GM19043 (cell line): ENCODE results near the gene CTNNBL1.

ENCODE experiments used
- ATAC-seq: cut with Tn5 transposase; IDR thresholded peaks from one replicate; pipeline ENCODE4 v1.9.1; 2021; ENCODE audit warnings: low read depth; ENCODE audit not compliant: unreplicated experiment

Gene CTNNBL1

DNA sequence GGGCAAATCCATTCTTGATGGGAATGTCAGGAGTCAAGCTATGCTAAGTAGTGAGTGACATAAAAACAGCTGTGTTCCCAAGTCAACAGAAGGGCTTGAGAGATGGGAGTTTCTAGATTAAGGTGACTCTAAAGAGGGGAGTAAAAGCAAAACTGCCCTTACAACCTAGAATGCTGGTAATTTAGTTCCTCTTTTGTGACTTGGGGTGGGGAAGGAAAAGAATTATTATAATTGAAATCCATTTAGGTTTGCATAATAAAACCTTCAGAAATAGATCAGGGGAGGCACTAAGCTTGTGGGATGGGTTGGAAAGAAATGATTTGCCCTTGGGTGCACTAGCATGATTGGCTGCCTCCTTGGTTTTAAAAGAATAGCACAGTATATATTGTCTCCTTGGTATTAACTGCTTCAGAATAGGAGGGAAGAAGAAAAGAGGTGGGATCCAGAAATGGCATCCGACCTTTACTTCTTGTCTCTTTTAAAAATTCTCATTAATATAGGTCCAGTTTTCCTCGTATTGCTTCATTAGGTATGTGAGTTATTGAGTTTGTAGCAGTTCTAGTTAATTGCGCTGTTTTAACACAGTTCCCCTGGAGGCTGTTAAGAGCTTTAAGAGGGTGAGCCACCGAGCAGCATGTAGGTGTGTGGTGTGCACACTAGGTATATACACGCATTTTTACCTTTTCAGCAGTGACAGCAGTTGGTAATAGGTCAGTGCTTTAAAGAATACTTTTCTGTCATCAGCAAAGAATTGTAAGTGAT, 113.8 kb downstream of the CTNNBL1 start:
- ATAC-seq: no peak

DNA sequence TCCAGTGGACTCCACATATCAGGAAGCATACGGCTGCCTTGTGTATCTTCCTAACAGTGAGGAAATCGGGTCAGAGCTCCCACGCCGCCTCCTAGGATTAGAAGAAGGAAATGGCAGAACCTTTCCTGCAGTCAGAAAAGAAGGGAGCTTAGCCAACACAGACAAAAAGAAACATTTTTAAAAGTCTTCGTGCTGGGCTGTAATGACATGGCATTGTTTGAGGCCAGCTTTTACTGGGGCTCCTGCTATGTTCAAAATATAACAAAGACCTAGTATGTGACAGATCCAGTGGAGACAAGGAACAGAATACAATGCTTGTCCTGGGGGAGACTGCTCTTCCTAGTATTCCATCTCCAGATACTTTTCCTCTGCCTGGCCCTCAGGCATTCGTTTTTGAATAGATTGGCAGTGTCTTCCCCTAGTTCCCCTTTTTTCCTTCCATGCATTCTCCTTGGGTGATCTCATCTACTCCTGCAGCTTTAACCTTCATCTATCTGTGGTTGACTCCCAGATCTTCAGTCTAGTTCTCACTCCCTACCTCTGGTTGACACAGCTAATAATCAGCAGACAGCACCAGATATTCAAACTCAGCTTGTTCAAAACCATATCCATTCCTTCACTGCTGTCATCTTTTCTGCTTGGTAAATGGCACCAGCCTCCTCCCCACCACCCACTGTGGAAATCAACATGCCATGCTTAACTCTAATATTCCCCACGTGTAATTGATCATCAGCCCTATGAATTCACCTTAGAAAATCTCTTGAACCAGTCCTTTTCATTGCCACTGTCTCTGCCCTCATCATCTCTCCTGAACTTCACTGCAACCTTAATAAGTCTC, 114.6 kb downstream of the CTNNBL1 start:
- ATAC-seq: no peak

DNA sequence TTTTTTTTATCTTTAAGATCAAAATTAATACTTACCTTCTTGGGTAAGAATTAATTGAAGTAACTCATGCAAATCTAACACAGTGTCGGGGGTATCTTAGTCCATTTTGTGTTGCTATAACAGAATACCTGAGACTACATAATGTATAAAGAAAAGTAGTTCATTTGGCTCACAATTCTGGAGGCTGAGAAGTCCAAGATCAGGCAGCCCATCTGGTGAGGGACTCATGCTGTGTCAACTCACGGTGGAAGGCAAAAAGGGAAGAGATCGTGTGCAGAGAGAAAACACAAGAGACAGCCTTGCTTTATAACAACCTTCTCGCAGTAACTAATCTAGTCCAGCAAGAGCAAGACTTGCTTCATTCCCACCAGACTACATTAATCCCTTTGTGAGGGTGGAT, 116.2 kb downstream of the CTNNBL1 start:
- no peak for ATAC-seq

DNA sequence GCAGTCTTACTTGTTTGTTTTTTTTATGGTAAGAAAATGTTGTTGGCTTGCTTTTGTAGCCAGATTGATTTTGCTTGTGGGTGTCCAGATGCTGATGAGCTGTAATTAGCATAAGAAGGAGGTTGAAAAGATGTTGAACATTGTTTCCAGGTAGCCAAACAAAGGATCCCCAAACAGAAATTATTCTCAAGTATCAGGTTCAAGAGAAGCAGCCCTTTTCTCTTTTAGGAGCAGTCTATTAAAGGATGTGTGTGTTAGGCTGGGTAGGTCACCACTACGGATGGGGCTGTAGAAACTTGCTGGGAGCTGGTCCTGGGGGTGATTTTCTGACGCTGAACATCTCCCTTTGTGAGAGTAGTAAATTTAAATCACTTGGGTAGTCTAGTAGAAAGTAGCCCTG, 122.2 kb downstream of the CTNNBL1 start:
- ATAC-seq: no peak

DNA sequence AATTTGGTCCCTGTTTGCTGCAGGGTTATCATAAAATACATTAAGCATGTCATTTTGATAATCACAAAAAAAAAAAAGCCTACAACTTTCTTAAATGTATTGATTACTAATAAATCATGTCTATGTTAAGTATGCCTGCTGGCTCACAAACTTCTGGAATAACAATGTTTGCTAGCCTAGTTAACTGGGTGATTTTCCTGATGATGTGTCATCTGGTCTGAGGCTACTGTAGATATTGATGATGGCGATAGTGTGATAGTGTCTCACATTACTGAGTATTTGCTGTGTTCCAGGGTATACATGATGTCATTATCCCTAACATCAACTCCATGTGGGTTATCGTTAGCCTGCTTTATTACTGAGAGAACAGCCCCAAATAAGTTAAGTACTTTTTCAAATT, 122.9 kb downstream of the CTNNBL1 start:
- no peak for ATAC-seq

DNA sequence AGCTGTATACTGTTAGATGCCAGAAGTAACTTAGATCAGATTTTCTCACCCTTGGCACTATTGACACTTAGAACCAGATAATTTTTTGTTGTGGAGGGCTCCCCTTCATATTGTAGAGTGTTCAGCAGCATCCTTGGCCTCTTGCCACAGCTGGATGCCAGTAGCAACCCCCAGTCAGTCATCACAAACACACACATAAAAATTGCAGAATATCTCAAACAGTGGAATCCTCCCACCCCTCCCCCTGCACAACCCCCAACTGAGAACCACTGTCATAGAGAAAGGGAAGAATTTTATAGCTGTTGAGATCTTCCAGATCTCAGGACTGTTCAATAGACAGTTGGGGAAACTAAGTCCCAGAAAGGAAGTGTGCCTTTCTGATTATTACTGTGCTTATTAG, 127.9 kb downstream of the CTNNBL1 start:
- no peak for ATAC-seq

DNA sequence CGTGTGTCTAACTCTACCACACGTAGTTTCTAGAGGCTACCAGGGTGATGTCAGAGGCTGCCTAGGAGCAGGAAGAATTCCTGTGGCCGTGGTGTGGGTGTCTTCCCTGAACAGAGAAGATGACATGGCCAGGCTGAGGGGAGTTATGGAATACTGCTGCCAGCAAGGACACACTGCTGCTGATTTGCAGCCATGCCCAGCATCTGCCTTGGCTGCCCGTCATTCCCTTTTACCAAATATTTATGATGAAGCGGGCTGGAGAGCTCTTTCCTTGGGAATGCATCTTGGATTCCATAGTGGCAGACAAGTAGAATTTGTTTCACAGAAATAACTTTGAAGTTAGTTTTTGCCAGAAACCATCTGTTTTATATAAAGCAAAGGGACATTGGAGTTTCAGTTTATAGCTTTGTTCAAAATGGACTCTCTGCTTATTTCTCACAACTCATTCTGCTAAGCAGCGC, 128.3 kb downstream of the CTNNBL1 start:
- no peak for ATAC-seq

DNA sequence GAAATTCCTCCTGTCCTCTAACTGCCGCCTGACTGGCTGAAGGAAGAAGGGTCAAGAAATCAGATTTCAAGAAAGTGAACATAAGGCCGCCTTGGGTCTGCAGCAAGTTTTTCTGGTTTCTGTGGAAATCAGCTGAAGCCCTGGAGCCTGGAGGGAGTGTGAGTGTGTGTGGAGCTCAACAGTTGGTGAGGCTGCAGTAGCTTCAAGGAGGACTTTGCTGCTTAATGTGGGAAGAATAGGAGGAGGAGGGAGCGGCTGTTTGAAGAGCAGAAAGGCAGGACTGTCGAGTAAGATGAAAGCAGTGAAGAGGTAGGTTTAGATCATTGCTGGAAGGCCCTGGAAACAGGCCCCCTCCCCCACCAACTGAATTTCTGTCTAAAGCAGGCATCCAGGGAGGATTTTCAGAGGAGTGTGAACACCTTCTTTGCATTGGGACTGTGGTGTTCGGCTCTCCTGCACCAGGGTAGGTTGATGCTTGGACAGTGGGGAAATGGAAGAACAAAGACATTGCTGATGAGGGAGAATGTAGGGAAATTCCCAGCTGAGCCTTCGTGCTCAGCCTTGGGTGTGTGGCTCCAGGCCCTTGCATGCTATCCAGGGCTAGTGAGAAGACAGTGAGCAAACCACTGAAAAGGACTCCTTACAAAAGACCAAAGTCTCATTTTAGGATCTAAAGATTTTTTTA, 129.6 kb downstream of the CTNNBL1 start:
- ATAC-seq: no peak

DNA sequence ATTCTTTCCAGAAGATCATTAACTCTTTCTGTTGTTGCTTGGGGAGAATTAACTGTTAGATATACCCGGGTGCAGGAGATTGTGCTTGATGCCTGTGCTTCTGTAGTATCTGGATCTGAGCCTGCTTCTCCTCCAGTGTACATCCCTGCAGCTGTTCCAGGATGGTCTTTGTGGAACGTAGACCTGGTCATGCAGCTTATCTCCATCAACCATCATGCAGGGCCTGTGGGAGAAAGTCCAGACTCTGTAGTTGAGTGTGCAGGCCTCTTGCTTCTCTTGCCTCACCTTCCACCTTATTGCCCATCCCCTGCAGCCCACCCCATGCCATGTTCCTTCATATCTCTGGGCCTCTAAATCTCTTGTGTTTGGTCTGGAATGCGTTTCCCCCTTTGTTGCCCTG, 133.8 kb downstream of the CTNNBL1 start:
- ATAC-seq: no peak

DNA sequence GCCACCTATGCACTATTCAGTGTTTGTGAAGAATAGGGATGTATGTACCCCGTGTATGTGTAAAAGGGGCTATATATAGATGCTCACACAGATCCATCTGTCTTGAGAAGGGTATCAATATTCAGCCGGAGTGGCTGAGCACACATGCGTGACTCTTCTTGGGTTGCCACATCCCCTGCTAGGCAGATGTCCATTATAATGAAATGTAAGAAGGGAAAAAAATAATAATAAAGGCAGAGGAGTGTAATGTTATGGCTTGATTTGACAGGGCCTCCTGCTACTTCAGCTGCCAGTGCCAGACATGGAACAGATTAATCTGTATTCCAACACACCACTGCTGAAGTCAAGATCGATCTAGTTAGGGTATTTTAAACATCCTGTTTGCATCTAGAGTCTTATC, 134.9 kb downstream of the CTNNBL1 start:
- ATAC-seq: no peak

DNA sequence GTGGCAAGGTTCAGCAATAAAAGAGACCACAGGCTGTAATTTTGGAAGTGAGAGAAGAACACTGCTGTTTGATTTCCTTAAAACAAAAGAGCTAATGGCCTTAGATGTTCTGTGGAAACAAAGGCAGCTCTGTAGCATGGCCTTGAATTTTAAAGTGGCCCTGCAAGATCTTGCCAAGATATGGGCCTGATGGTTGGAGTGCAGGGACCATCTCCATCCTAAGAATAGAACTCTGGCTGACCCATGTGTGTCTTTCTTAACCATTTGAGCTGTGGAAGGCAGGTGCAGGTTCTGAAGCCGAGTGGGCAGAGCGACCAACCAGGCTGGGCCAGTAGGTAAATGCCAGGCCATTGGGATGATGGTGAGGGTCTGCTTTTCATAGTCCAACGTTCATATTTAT, 135.3 kb downstream of the CTNNBL1 start:
- ATAC-seq: no peak

DNA sequence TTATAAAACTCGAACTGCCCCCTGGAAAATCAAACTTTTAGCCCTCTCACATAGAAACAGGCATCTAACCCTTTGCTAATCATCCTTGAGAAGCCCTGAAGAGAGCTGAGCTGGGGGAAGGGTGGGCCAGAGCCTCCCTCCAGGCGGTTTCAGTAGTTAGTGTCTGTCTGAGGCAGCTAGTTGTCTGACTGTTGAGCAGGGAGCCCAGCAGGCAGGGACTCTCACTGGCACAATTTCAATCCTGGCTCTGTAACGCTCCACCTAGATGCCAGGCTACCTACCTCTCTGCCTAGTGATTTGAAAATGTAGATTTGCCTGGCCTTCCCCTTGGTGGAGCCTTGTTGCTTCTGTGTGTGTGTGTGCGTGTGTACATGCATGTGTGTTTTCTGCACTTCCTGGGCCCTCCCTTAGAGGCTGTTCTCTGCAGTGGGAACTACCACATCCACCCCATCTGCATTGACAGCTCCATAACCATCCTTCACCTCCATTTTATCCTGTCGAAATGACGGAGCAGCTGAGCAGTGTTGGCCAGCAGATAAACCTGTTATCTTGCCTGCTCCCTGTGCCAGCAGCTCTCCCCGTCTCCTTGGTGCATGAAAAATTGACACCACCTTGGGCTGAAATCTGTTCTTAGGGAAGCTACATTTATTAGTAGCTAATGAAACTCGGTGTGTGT, 139.5 kb downstream of the CTNNBL1 start:
- no peak for ATAC-seq

DNA sequence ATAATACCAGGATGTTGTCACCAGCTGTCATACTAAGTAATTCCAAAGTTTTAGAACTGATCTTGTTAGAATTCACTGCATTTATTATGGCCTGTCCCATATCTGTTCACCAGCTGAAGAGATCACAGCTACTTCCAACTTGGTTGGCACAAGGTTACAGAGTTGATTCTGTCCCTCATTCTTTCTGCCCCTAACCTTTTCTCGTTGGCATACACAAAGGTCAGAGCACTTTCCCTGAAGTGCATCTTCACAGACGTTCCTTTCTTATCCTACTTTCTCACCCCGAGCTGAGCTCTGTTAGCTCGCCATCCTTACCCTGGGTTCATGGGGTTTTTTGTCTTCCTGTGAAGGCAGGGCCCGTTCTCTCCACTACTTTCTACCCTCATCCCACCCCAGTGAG, 143.1 kb downstream of the CTNNBL1 start:
- ATAC-seq: no peak

DNA sequence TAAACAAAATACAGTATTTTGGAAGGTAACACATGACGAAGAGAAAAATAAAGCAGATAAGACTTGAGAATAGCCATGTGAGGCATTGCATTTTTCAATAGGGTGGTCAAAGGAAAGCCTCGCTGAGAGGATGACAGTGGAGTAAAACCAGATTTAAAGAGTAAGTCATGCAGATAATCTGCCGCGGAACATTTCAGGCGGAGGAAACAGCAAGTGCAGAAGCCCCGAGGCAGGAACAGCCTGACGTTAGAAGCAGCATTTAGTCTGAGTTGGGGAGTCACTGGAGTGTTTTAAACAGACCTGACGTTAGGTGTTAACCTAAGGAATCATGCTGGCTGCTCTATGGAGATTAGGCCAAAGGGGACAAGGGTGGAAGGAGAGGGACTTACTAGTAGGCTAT, 144.1 kb downstream of the CTNNBL1 start:
- ATAC-seq: no peak

DNA sequence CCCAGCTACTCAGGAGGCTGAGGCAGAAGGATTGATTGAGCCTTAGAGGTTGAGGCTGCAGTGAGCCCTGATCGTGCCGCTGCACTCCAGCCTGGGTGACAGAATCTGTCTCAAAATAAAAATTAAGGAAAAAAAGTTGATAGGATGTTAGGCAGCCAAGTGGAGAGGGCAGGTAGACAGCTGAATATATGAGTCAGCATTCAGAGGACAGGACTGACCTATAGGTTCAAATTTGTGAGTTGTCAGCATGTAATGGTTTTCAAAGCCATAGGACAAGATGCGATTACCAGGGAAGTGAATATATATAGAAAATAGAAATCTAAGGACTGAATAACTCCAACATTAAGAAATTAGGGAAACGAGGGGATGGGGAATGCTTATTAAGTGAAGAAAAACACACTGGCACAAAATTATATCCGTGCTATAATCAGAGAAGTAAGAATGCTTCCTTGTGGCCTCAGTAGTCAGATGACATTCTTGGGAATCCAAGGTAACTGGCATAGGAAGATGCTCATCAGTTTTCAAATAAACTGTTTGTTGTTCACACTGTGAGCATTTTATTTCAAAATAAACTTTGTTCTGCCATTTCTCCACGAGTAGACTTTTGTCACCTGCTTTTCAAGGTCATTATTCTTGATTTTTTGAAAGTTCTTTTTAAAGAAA, 145.1 kb downstream of the CTNNBL1 start:
- no peak for ATAC-seq

DNA sequence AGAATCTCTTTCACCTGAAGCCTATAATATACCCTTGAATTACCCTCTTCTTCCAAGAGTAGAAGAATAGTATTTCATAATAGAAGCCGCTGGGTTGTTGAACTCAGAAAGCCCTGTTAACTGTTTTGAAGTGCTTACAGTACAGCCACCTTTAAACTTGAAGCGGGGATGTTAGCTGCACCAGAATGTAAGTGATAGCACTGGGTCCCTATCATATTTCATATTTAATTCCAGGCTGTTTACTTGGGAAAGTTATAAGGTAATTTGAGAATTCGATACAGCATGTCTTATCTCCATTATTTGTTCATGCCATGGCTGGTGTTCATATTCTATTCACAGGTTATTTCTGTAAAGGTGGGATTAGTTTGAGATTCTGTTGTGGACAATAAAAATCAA, 145.6 kb downstream of the CTNNBL1 start:
- no peak for ATAC-seq

DNA sequence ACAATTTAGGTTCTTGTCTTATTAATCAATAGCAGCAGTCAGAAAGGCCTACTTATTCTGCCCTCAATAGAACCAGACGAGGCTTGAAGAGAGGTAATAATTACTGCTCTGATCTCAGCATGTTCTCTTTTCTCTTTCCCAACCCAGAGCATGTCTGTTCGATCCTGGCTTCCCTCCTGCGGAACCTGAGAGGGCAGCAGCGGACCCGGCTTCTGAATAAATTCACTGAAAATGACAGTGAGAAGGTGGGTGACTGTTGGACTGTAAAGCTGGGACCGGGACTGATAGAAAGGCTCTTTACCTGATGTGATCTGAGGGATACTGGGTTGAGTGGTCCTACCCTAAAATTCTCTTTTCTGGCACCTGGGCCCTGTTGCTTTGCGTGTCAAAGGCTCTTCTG, 146.1 kb downstream of the CTNNBL1 start:
- ATAC-seq: no peak

DNA sequence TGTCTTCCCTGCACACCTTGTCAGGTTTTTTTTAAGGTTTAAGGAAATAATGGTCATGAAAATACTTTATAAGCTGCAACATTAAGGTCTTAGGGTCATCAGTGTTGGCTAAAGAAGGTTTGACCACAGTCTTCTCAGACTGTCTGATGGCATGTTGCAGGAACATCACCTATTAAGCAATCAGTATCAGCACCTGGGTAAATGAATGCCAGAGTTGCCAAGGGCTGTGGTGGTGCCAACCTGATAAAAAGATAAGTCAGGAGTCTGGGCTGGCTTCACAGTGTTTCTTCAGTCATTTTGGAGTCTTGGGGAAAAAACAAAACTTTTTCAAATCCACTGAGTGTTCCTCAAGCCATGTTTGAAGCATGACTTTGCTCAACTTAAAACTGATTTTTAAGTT, 147.6 kb downstream of the CTNNBL1 start:
- no peak for ATAC-seq

DNA sequence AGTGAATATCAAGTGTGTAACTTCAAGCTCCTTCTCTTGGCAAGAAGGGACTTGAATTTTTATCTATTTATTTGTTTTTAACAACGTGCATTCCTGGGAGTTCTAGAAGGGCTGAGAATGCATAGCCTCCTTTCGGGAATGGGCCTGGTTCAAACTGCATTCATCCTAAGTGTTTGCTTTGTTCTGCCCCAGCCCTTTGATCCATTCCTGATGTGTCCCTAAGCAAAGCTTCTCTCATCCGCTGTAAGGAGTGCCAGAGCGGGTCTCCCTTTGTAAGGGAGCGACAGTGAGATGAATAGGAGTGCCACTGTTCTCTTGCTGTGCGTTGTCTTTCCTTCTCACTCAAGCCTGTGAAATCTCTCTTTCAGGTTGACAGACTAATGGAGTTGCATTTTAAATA, 148.1 kb downstream of the CTNNBL1 start:
- ATAC-seq: no peak

DNA sequence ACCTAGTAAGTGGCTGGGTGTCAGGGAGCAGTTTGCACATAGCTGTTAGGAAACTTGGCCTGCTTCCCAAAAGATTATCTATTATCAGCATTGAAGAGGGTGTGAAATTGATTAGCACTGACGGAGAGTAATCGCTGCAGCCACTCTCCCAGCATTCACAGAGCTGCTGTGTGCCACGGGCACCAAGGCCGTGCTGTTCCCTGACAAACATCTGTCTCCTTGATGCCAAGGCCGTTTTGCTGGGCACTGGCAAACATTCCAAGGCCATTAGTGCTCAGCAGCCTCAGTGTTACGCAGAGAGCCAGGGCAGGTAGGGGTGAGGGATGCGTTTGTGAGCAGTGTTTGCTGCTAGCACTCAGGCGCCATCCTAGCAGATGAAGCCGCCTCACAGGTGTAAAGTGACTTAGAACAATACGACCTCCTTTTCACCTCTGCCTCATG, 151.4 kb downstream of the CTNNBL1 start:
- ATAC-seq: no peak
